Mesothelial cell of epicardium (in vitro differentiated cells): ENCODE measurements around the gene HPN. TPM values are rescaled to one million over a fixed set of nuclear protein-coding genes. Genes with fewer than 3 reads are reported as not detected.

Experiments used
- DNase-seq, 2 experiments: peaks; one replicate each; pipeline ENCODE4 v3.0.0; 2021; ENCODE audit warnings: low spot score in 2 of 2; ENCODE audit not compliant: unreplicated experiment in 2 of 2
- H3K27ac Mint-ChIP-seq: 2 replicates; pipeline ENCODE4 v1.8.0; 2021; ENCODE audit warnings: mixed read lengths
- H3K27me3 Mint-ChIP-seq: 2 replicates; pipeline ENCODE4 v1.8.0; 2021; ENCODE audit warnings: low read depth, mixed read lengths
- H3K36me3 Mint-ChIP-seq: 2 replicates; pipeline ENCODE4 v1.8.0; 2021; ENCODE audit warnings: mixed read lengths
- H3K4me1 Mint-ChIP-seq: 2 replicates; pipeline ENCODE4 v1.8.0; 2021; ENCODE audit warnings: mixed read lengths
- H3K4me3 Mint-ChIP-seq: 2 replicates; pipeline ENCODE4 v1.8.0; 2021; ENCODE audit warnings: mild to moderate bottlenecking, moderate library complexity, mixed read lengths
- H3K9me3 Mint-ChIP-seq: 2 replicates; pipeline ENCODE4 v1.8.0; 2021; ENCODE audit warnings: mixed read lengths
- CTCF ChIP-seq: fragments of 200-600 bp; sonication (generic); IDR thresholded peaks from one replicate; pipeline ENCODE4 v1.5.0; 2021; ENCODE audit warnings: antibody characterized with exemption; ENCODE audit not compliant: unreplicated experiment
- total RNA-seq: library from RNA; stranded (reverse); gene quantifications from 3 replicates; pipeline ENCODE4 v1.2.1, GENCODE V29; 2021

Gene HPN
- total RNA-seq, 1 donor from 2014 or later, result 21.3 TPM

GRCh38 chr19:34998777-34999497, 42.6 kb upstream of the HPN start:
- H3K9me3 Mint-ChIP-seq, result no peaks in the 10 kb centered on the region
- H3K4me3 Mint-ChIP-seq, result peak overlapping the region; percentile 83
- TF ChIP-seq CTCF, result no peak
- DNase-seq, result no peak
- H3K4me1 Mint-ChIP-seq, result peaks cover 44% of the 10 kb centered on the region
- H3K36me3 Mint-ChIP-seq, result no peaks in the 10 kb centered on the region
- H3K27me3 Mint-ChIP-seq, result no peaks in the 10 kb centered on the region
- peak overlapping the region; percentile 96 for H3K27ac Mint-ChIP-seq

GRCh38 chr19:34999498-35000337, 41.8 kb upstream of the HPN start, which contains the start of gene GRAMD1A:
Gene GRAMD1A (plus strand): TSS chr19:35000323. CDS start chr19:35000479, 156 bp downstream.
- Mint-ChIP-seq H3K4me3 (peak within 1 kb of the TSS; percentile 94), H3K4me1 (peaks cover 48% of the 10 kb centered on the region), H3K36me3 (no peaks in the 10 kb centered on the region), H3K9me3 (no peaks in the 10 kb centered on the region), H3K27me3 (no peaks in the 10 kb centered on the region), H3K27ac (peak within 1 kb of the TSS; percentile 97)
- peak; percentile 75 to 84 for DNase-seq
- TF ChIP-seq CTCF, result no peak

GRCh38 chr19:35000338-35000646, 41.2 kb upstream of the HPN start:
- H3K4me1 Mint-ChIP-seq, result peaks cover 48% of the 10 kb centered on the region
- DNase-seq, result no peak
- H3K4me3 Mint-ChIP-seq, result no peak overlapping the region
- H3K36me3 Mint-ChIP-seq, result no peaks in the 10 kb centered on the region
- H3K9me3 Mint-ChIP-seq, result no peaks in the 10 kb centered on the region
- H3K27ac Mint-ChIP-seq, result no peak overlapping the region
- H3K27me3 Mint-ChIP-seq, result no peaks in the 10 kb centered on the region
- TF ChIP-seq CTCF, result no peak

GRCh38 chr19:35000647-35001501, 40.6 kb upstream of the HPN start:
- peaks cover 52% of the 10 kb centered on the region for H3K4me1 Mint-ChIP-seq
- H3K27me3 Mint-ChIP-seq, result no peaks in the 10 kb centered on the region
- H3K4me3 Mint-ChIP-seq, result peak overlapping the region; percentile 94
- no peaks in the 10 kb centered on the region for H3K36me3 Mint-ChIP-seq
- no peak for DNase-seq
- no peaks in the 10 kb centered on the region for H3K9me3 Mint-ChIP-seq
- no peak for TF ChIP-seq CTCF
- H3K27ac Mint-ChIP-seq, result peak overlapping the region; percentile 97

GRCh38 chr19:35002037-35002535, 39.4 kb upstream of the HPN start:
- H3K4me1 Mint-ChIP-seq, result peaks cover 56% of the 10 kb centered on the region
- H3K36me3 Mint-ChIP-seq, result peaks cover 7% of the 10 kb centered on the region
- no peaks in the 10 kb centered on the region for H3K9me3 Mint-ChIP-seq
- no peaks in the 10 kb centered on the region for H3K27me3 Mint-ChIP-seq
- TF ChIP-seq CTCF, result no peak
- H3K4me3 Mint-ChIP-seq, result peak overlapping the region; percentile 94
- no peak for DNase-seq
- peak overlapping the region; percentile 97 for H3K27ac Mint-ChIP-seq
